Suprapubic skin (tissue), 4 donors: ENCODE results near the gene SPOP.

Experiments
- POLR2A ChIP-seq, 2 donors: fragments of 450-650 bp; IDR thresholded peaks; one replicate each; pipeline ENCODE4 v1.6.1; 2017; ENCODE audit warnings: antibody characterized with exemption in 2 of 2, mild to moderate bottlenecking in 2 of 2, moderate library complexity in 2 of 2
- POLR2AphosphoS5 ChIP-seq, 3 donors: sonication (generic); formaldehyde crosslinking; IDR thresholded peaks; one replicate each; pipeline ENCODE4 v1.6.1; 2017; ENCODE audit warnings: antibody characterized with exemption in 3 of 3
- TF ChIP-seq, protein P1 (sequence below), 2 donors: fragments of 200-600 bp in 1 of 2; fragments of 450-650 bp in 1 of 2; sonication (generic) in 1 of 2; IDR thresholded peaks; one replicate each; pipeline ENCODE4 v1.5.1; 2016 to 2019; ENCODE audit warnings: antibody characterized with exemption in 2 of 2, mild to moderate bottlenecking in 1 of 2, moderate library complexity in 1 of 2

DNA sequence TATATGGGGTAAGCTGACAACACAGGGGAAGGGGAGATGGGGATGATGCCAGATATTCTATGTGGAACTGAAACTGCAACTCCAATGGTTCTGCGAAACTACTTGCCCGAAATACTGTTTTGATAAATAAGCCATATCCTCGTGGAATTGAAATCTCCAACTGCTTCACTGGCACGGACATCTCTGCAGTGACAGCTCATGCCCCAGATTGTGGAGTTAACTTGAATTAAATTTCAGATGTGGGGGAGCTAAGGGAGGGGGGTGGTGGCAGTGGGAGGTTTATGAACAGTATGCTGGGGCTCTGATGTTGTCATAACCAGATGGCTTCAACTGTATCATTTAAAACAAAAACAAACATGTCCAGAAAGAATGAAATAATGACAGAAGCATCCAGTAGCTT lies 80.5 kb downstream of the SPOP start:
- TF ChIP-seq POLR2AphosphoS5 (IDR thresholded peaks at IDR 0.05) (no peak), POLR2A (IDR thresholded peaks at IDR 0.05) (no peak)
- TF ChIP-seq, protein P1, sequence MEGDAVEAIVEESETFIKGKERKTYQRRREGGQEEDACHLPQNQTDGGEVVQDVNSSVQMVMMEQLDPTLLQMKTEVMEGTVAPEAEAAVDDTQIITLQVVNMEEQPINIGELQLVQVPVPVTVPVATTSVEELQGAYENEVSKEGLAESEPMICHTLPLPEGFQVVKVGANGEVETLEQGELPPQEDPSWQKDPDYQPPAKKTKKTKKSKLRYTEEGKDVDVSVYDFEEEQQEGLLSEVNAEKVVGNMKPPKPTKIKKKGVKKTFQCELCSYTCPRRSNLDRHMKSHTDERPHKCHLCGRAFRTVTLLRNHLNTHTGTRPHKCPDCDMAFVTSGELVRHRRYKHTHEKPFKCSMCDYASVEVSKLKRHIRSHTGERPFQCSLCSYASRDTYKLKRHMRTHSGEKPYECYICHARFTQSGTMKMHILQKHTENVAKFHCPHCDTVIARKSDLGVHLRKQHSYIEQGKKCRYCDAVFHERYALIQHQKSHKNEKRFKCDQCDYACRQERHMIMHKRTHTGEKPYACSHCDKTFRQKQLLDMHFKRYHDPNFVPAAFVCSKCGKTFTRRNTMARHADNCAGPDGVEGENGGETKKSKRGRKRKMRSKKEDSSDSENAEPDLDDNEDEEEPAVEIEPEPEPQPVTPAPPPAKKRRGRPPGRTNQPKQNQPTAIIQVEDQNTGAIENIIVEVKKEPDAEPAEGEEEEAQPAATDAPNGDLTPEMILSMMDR (IDR thresholded peaks at IDR 0.05), result no peak
